MG63 (cell line): ENCODE data around the gene MTHFD2L. TPM values are rescaled to one million over a fixed set of nuclear protein-coding genes. Genes with fewer than 3 reads are reported as not detected.
"Not testable (repeated sequence)": the region's sequence is repeated elsewhere in the genome, so short reads cannot be mapped to it uniquely, and the experiment has no call there.

ENCODE experiments used
- DNase-seq: peaks from one replicate; pipeline ENCODE4 v3.0.0-alpha.2; 2020
- H3K27me3 ChIP-seq: fragments of 250-450 bp; sonication (Bioruptor Pico); 2 replicates; pipeline ENCODE4 v1.5.1; 2020; ENCODE audit warnings: mild to moderate bottlenecking, moderate library complexity
- H3K36me3 ChIP-seq: fragments of 250-450 bp; sonication (Bioruptor Pico); 2 replicates; pipeline ENCODE4 v1.5.1; 2020; ENCODE audit warnings: mild to moderate bottlenecking, moderate library complexity
- H3K4me3 ChIP-seq: fragments of 250-450 bp; sonication (Bioruptor Pico); 2 replicates; pipeline ENCODE4 v1.5.1; 2020; ENCODE audit warnings: mild to moderate bottlenecking, moderate library complexity
- H3K9me3 ChIP-seq: fragments of 250-450 bp; sonication (Bioruptor Pico); 2 replicates; pipeline ENCODE4 v1.5.1; 2020; ENCODE audit warnings: mild to moderate bottlenecking, moderate library complexity
- total RNA-seq: library from RNA; depleted of rRNA; stranded (reverse); fragments of >200 nt; shearing (Covaris generic); gene quantifications from 2 replicates; pipeline ENCODE4 v1.2.3, GENCODE V29; 2014; ENCODE audit warnings: low replicate concordance

Gene MTHFD2L
- total RNA-seq, 1 experiment from 2014 or later = 6.7 TPM

DNA sequence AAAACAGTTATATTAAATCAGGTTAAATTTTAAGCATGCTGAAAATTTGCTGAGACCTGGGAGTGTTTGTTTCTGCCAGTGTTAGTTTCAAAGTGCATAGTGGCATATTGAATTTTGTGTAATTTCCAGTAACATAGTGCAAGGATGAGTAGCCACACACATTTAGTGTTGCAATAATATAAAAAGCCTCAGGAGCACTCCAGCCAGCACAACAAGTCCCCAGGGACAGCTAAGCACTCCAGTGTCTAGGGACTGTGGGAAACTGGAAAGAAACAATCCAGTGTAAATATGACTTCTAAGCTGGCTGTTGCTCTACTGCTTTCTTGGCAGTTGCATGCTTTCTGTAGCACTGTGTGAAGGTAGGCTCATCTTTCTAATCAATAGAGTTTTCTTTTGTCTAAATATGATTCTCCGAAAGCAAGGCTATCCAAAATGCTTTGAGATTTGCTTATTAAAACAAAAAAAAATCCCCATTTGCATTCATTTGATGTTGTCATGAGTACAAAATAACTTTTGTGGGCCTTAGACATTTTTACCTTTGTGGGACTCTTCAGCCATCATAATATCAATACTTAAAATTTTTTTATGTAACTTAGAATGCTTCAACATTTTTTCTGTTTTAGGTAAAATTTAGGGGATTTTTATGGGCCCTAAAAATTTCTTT lies 34.7 kb upstream of the MTHFD2L start:
- Histone ChIP-seq H3K9me3 (no peaks in the 10 kb centered on the region), H3K36me3 (no peaks in the 10 kb centered on the region), H3K27me3 (no peaks in the 10 kb centered on the region), H3K4me3 (no peak overlapping the region)
- DNase-seq = no peak

GRCh38 chr4:74125029-74125428 lies 32.9 kb upstream of the MTHFD2L start:
- Histone ChIP-seq H3K36me3 (no peaks in the 10 kb centered on the region), H3K27me3 (no peaks in the 10 kb centered on the region), H3K4me3 (no peak overlapping the region), H3K9me3 (no peaks in the 10 kb centered on the region)
- no peak for DNase-seq

DNA sequence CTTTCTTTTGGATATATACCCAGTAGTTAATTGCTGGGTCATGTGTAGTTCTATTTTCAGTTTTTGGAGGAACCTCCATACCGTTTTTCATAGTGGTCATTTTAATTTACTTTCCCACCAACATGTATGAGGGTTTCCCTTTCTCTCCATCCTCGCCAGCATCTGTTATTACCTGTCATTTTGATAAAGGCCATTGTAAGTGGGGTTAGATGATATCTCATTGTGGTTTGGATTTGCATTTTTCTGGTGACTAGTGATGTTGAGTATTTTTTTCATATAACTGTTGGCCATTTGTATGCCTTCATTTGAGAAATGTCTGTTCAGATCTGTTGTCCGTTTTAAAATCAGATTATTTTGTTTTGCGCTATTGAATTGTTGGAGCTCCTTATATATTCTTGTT lies 30.2 kb upstream of the MTHFD2L start:
- H3K27me3 ChIP-seq = no peaks in the 10 kb centered on the region
- no peak for DNase-seq
- peaks cover 2% of the 10 kb centered on the region; the same call in 1 of the 2 replicates for H3K9me3 ChIP-seq
- H3K36me3 ChIP-seq = no peaks in the 10 kb centered on the region
- H3K4me3 ChIP-seq = no peak overlapping the region

DNA sequence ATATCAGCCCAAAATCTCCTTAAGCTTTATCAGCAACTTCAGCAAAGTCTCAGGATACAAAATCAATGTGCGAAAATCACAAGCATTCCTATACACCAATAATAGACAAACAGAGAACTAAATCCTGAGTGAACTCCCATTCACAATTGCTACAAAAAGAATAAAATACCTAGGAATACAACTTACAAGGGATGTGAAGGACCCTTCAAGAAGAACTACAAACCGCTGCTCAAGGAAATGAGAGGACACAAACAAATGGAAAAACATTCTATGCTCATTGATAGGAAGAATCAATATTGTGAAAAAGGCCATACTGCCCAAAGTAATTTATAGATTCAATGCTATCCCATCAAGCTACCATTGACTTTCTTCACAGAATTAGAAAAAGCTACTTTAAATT lies 27.1 kb upstream of the MTHFD2L start:
- H3K9me3 ChIP-seq, H3K36me3 ChIP-seq, H3K27me3 ChIP-seq, H3K4me3 ChIP-seq, DNase-seq: not testable (repeated sequence)

GRCh38 chr4:74132188-74132587 lies 25.7 kb upstream of the MTHFD2L start:
- DNase-seq, H3K36me3 ChIP-seq, H3K4me3 ChIP-seq: not testable (repeated sequence)

GRCh38 chr4:74132944-74133343 lies 25.0 kb upstream of the MTHFD2L start:
- DNase-seq = no peak
- H3K36me3 ChIP-seq = no peaks in the 10 kb centered on the region
- H3K4me3 ChIP-seq = no peak overlapping the region
- peaks cover 2% of the 10 kb centered on the region; the same call in 1 of the 2 replicates for H3K9me3 ChIP-seq
- no peaks in the 10 kb centered on the region for H3K27me3 ChIP-seq

More at GRCh38 chr4:74132188-74132587, 25.7 kb upstream of the MTHFD2L start:
- not testable (repeated sequence) for H3K9me3 ChIP-seq, H3K27me3 ChIP-seq

DNA sequence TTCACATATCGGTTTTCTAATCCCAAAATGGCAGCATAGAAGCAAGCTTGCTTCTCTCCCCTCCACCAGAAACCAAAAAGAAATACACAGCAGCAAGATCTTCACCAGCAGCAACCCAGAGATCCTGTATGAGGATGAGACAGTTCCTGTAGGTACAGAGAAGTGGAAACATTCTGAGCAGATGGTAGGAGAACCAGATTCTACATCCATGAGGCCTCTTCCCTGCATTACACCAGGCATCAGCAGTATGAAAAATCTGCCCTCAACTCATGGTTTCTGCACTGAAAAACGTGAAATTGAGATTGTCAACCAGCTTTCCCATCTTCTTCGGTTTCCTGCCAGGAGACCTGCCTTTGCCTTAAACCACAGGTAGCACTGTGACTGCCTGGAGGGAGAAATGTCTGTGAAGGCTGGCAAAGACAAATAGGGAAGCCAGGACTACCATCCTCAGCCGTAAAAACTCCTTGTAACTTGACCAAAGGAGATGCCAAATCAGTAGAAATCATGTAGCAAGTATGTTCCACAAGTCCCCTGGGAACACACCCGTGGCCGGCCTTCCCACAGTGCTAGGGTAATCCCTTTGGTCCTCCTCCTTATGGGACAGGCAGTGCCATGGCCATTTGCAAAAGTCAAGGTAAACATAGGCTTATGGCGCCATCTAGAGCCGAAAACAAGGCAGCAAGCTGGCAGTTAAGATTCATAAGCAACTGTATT lies 24.0 kb upstream of the MTHFD2L start:
- peak; percentile 56 for DNase-seq
- Histone ChIP-seq H3K27me3 (no peaks in the 10 kb centered on the region), H3K4me3 (no peak overlapping the region), H3K9me3 (peaks cover 2% of the 10 kb centered on the region; the same call in 1 of the 2 replicates), H3K36me3 (no peaks in the 10 kb centered on the region)

DNA sequence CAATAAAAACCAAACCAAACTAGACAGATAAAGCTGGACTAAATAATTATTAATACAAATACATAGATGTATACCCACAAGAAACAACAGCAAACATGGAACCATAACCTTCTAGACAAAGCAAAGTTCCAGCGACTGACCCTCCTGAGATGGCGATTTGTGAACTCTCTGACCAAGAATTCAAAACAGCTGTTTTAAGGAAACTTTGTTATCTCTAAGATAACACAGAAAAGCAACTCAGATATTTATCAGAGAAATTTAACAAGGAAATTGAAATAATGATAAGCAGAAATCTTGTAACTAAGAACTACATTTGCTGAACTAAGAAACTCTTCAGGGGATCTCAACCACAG lies 23.4 kb upstream of the MTHFD2L start:
- Histone ChIP-seq H3K27me3 (no peaks in the 10 kb centered on the region), H3K4me3 (no peak overlapping the region), H3K9me3 (peaks cover 2% of the 10 kb centered on the region; the same call in 1 of the 2 replicates), H3K36me3 (no peaks in the 10 kb centered on the region)
- DNase-seq = no peak

DNA sequence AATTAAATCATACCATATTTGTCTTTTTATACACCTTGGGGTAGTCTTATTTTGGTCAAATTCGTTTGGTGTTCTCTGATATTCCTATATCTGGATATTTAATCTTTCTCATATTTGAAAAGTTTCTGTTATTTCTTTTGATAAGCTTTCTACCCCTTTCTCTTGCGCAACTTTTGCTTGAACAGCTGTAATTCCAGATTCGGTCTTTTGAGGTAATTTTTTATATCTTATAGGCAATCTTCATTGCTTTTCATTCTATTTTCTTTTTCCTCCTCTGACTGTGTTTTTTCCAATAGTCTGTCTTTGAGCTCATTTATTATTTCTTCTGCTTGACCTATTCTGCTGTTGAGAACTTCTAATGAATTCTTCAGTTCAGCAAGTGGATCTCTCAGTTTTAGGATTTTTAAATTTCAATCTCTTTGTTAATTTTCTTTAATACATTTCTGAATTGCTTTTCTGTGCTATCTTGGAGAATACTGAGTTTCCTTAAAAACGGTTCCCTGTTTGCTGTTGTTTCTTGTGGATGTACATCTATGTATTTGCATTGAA lies 11.3 kb upstream of the MTHFD2L start:
- no peak for DNase-seq
- Histone ChIP-seq H3K9me3 (no peaks in the 10 kb centered on the region; the same call in 1 of the 2 replicates), H3K4me3 (no peak overlapping the region), H3K27me3 (no peaks in the 10 kb centered on the region), H3K36me3 (no peaks in the 10 kb centered on the region)

DNA sequence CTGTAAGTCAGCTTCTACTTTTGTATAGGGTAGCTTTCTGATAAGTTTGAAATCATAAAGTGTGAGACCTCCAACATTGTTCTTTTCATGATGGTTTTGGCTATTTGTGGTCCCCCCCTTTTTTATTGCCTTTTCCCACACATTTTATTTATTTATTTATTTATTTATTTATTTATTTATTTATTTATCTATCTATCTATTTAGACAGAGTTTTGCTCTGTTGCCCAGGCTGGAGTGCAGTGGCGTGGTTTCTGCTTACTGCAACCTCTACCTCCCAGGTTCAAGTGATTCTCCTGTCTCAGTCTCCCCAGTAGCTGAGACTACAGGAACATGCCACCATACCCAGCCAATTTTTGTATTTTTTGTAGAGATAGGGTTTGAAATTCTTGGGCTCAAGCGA lies 9.7 kb upstream of the MTHFD2L start:
- H3K27me3 ChIP-seq = no peaks in the 10 kb centered on the region
- DNase-seq = no peak
- no peak overlapping the region for H3K4me3 ChIP-seq
- H3K9me3 ChIP-seq = no peaks in the 10 kb centered on the region; the same call in 1 of the 2 replicates
- no peaks in the 10 kb centered on the region for H3K36me3 ChIP-seq

DNA sequence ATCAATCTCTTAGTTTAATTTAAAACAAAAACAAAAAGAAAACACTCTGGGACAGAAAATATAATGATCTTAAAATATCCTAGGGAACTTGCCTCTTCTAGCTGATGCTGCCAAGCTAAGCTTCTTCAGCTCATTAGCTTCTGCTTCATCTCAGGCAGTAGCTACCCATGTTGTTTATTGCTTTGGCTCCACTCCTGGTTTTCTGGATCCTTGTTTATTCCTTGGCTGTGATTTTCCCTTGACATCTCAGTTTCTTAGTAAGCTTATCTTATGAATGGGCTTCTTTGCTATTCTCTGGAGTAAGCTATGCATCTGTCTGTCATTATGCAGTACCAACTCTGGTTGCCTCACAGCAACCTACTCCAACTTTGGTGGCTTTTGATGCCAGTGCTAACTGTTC lies 5.1 kb upstream of the MTHFD2L start:
- H3K4me3 ChIP-seq = no peak overlapping the region
- no peaks in the 10 kb centered on the region for H3K9me3 ChIP-seq
- no peaks in the 10 kb centered on the region for H3K27me3 ChIP-seq
- H3K36me3 ChIP-seq = no peaks in the 10 kb centered on the region
- DNase-seq = peak; percentile 19

DNA sequence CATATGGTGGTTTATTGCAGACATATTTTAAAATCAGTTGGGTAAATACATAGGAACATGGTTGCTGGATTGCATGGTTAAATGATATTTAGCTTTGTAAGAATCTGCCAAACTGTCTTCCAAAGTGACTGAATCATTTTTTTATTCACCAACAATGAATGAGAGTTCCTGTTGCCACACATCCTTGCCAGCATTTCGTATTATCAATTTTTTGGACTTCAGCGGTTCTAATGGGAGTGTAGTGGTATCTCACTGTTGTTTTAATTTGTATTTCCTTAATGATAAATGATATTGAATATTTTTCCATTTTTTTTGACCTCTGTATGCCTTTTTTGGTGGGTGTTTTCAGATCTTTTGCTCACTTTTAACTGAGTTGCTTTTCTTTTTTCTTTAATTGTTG lies 1.4 kb upstream of the MTHFD2L start:
- H3K27me3 ChIP-seq = no peaks in the 10 kb centered on the region
- H3K36me3 ChIP-seq = peaks cover 4% of the 10 kb centered on the region
- DNase-seq = no peak
- H3K9me3 ChIP-seq = no peaks in the 10 kb centered on the region
- peak overlapping the region; percentile 57; the same call in 1 of the 2 replicates for H3K4me3 ChIP-seq

DNA sequence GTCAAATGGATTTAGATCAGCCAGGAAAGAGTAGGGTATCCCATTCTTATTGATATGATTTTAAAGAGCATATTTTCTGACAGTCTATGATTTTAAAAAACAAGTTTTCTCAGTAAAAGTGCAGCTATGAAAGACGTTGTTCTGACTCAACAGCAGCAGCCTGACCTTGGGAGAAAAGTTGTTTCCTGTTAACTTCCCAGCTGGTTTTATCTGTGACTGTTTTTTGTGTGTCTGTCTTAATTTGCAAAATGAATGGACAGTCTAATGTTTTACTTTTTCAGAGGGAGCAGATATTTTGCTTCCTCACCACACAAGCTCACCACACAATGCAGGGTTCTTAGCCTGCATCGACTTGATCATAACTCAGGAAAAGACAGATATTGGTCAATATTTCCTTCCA lies 764 bp upstream of the MTHFD2L start:
- peak overlapping the region; percentile 57 for H3K4me3 ChIP-seq
- no peak for DNase-seq

DNA sequence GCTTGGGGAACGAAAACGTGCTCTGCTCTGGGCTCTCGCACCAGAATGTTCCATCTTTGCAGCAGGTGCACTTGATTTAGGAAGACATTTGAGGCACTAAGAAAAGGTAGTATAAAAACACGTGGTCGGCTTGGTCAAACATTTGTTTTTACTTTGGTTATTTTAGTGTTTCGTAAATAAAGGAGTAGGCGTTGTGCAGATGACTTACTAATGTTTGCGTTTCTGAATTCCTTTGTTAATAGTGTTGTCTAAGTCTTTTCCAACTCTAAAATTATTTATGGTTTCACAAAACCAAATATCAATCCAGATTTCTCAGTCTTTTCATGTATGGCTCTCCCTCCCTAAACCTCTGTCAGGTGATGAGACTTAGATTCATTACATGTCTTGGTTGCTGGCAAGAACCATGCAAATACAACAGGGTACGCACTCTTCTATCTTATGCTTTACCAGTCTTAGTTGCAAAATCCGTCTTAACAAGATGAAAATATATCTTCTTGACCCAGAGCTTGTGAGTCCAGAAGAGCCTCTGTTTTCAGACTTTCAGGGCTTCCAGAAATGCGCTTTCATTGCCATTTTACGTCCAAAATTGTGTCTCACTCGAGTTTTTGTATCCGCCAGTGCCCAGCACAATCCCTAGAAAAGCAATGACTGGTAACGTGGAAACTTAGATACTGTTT lies 686 bp downstream of the MTHFD2L start:
- H3K9me3 ChIP-seq = no peaks in the 10 kb centered on the region
- peaks cover 4% of the 10 kb centered on the region for H3K36me3 ChIP-seq
- peak overlapping the region; percentile 57 for H3K4me3 ChIP-seq
- H3K27me3 ChIP-seq = no peaks in the 10 kb centered on the region
- no peak for DNase-seq

More for the DNA sequence above, 764 bp upstream of the MTHFD2L start:
- Histone ChIP-seq H3K27me3 (no peaks in the 10 kb centered on the region), H3K36me3 (peaks cover 4% of the 10 kb centered on the region), H3K9me3 (no peaks in the 10 kb centered on the region)

DNA sequence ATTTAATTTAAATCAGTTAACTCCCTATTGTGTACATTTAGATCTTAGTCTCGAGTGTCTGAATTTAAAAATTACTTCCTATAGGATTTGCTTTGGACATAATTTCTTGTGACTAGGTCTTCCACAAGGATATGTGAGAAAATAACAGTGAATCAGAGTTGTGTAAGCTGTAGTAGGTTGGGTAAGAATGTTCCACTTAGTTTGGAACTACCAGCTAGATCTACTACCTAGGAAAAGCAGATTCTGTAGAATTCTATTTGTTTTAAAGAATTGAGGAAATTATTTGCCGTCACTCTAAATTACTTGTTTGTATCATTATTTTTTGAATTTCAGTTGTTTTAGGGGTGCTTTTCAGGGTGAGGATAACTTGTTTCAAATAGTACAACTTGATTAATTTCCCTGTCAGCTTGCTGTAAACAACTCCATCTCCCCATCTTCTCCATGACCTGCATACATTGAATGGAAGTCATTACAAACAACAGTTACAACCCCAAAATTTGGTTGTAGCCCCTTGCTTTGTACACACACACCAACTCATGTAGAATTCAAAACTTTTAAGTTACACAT lies 1.3 kb downstream of the MTHFD2L start:
- no peaks in the 10 kb centered on the region for H3K9me3 ChIP-seq
- H3K27me3 ChIP-seq = no peaks in the 10 kb centered on the region
- no peak for DNase-seq
- peaks cover 4% of the 10 kb centered on the region for H3K36me3 ChIP-seq
- peak overlapping the region; percentile 57 for H3K4me3 ChIP-seq

DNA sequence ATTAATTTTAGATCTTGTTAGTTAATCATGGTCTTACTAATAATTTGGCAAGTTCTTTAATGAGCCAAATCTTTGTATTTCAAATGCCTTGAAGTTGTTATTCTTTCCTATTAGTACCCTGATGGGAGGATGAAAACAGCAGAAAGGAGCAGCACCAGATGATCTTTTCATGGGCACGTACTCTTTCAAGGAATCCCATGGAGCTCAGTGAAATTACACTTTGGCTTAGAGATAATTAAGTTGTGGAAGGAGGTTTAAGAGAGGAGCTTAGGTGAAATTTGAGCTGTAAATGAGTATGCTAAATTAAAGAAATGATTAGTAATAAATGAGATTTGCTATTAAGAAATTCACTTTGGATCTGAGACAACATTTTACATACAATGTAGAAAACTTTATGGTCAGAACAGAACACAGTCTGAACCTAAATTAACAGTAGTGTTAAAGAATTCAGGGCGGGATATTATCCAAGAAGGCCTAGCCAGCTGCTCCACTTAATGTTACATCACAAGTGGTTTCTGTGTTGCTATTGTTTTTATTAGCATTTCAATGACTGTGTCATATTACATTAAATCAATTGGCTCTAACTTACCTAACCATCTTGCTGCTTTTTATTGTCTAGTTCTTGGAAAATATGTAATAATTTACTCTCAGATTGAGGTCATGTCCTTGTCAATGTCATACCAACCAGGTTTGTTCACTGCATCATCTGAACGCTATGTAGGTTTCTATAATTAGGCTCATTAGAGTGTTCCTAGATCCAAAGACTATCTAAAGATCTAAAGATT lies 3.9 kb downstream of the MTHFD2L start:
- no peak overlapping the region for H3K4me3 ChIP-seq

More for the DNA sequence above, 3.9 kb downstream of the MTHFD2L start:
- DNase-seq = no peak
- Histone ChIP-seq H3K9me3 (no peaks in the 10 kb centered on the region), H3K36me3 (peaks cover 4% of the 10 kb centered on the region), H3K27me3 (no peaks in the 10 kb centered on the region)
